PFSK-1 (cell line): ENCODE data around the gene BICD2.

Experiments used
- FOXP2 ChIP-seq: optimal IDR thresholded peaks from 2 replicates; pipeline ENCODE3; 2011; ENCODE audit warnings: borderline replicate concordance, control low read depth, inconsistent platforms; ENCODE audit not compliant: insufficient read depth; ENCODE audit errors: extremely low read length, extremely low read depth
- POLR2AphosphoS5 ChIP-seq: IDR thresholded peaks from 2 replicates; pipeline ENCODE4 v1.6.1; 2012; ENCODE audit warnings: low read depth, mild to moderate bottlenecking, control low read depth, low read length, moderate library complexity
- SIN3A ChIP-seq: IDR thresholded peaks from 2 replicates; pipeline ENCODE4 v1.6.1; 2012; ENCODE audit warnings: mild to moderate bottlenecking, low read length, moderate library complexity, borderline replicate concordance; ENCODE audit not compliant: insufficient read depth
- TAF1 ChIP-seq: IDR thresholded peaks from 2 replicates; pipeline ENCODE4 v1.6.1; 2012; ENCODE audit warnings: low read length, control low read depth, borderline replicate concordance; ENCODE audit not compliant: insufficient read depth
- TF ChIP-seq, protein P1 (sequence below), 2 experiments: IDR thresholded peaks; 2 replicates each; pipeline versions ENCODE4 v1.6.1 to v1.8.0; 2011 to 2012; ENCODE audit warnings: low read depth in 2 of 2, low read length in 2 of 2, control low read depth in 1 of 2, inconsistent platforms in 1 of 2, mild to moderate bottlenecking in 1 of 2, moderate library complexity in 1 of 2; ENCODE audit not compliant: insufficient read depth in 1 of 2

Gene BICD2

DNA sequence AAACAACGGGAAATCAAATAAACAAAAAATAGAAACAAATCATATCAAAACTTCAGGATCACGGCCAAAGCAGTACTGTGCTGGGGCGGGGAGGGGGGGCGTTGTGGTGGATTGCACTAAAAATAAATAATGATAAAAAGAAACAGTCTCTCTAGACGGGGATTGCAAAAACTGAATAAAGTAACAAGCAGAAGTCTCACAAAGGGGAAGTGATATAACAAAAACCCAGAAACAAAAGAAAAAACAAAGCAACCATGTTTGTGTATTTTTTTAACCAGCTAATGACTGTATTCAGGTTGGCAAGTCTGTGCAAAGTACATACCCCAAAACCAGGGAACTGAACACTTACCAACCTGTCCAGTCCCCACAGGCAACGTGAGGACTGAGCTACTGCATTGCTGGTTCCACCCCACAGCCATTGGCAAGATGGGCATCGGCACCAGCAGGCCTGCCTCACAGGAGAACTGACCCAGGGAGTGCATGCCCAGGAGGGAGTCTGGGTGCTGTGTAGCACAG is 24.1 kb downstream of the BICD2 start:
- TF ChIP-seq TAF1 (no peak), SIN3A (no peak), FOXP2 (no peak), POLR2AphosphoS5 (no peak)
- TF ChIP-seq, protein P1, sequence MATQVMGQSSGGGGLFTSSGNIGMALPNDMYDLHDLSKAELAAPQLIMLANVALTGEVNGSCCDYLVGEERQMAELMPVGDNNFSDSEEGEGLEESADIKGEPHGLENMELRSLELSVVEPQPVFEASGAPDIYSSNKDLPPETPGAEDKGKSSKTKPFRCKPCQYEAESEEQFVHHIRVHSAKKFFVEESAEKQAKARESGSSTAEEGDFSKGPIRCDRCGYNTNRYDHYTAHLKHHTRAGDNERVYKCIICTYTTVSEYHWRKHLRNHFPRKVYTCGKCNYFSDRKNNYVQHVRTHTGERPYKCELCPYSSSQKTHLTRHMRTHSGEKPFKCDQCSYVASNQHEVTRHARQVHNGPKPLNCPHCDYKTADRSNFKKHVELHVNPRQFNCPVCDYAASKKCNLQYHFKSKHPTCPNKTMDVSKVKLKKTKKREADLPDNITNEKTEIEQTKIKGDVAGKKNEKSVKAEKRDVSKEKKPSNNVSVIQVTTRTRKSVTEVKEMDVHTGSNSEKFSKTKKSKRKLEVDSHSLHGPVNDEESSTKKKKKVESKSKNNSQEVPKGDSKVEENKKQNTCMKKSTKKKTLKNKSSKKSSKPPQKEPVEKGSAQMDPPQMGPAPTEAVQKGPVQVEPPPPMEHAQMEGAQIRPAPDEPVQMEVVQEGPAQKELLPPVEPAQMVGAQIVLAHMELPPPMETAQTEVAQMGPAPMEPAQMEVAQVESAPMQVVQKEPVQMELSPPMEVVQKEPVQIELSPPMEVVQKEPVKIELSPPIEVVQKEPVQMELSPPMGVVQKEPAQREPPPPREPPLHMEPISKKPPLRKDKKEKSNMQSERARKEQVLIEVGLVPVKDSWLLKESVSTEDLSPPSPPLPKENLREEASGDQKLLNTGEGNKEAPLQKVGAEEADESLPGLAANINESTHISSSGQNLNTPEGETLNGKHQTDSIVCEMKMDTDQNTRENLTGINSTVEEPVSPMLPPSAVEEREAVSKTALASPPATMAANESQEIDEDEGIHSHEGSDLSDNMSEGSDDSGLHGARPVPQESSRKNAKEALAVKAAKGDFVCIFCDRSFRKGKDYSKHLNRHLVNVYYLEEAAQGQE (IDR thresholded peaks at IDR 0.05; ENCODE audit: insufficient read depth in 1 of 2, low read depth in 2 of 2, low read length in 2 of 2): no peak

DNA sequence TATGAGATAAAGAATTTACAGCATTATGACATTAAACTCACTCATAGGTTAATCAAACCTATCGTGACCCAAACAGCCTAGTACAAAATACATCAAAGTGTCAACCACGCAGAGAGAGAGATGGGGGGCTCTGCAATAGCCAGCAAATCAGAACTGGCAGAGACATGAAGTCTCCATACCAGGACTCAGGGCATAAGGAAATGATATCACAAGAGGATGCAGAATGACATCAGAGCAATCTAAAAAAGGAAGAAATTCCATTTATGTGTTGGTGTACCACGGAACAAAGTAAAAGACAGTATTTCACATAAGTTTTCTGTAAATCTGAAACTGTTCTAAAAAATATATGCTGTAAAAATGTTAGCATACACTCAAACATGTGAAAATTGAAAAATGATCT is 24.6 kb downstream of the BICD2 start:
- TF ChIP-seq TAF1 (no peak), FOXP2 (no peak), SIN3A (no peak), POLR2AphosphoS5 (no peak)
- TF ChIP-seq, protein P1 (IDR thresholded peaks at IDR 0.05; ENCODE audit: insufficient read depth in 1 of 2, low read depth in 2 of 2, low read length in 2 of 2): no peak

DNA sequence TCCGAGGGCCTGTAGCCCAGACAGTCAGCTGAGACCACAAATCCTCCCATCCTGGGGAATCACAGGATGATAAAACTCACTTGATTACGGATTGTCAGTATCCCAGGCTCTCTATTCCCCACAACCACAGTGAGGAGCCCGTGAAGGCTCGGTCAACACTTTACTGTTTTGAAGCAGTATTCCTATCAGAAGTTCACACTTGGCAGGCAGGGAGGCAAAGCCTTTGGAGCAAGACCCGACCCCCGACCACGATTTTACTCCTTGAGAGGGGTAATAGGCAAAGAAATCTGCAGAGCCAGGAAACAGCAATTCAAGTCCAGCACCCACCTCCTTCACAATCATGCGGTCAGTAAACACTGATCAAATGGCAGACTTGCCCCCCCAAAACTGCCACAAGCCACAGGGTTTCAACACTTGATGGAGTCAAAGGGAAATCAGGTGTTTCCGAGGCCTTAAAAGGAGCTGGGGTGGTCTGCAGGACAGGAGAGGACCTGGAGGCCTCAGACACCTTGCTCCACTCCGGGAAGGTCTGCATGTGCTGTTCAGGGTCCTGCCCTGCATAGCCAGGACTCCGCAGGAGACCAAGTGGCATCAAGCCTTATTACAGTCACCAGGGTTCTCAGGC is 25.2 kb downstream of the BICD2 start:
- TF ChIP-seq POLR2AphosphoS5: no peak

DNA sequence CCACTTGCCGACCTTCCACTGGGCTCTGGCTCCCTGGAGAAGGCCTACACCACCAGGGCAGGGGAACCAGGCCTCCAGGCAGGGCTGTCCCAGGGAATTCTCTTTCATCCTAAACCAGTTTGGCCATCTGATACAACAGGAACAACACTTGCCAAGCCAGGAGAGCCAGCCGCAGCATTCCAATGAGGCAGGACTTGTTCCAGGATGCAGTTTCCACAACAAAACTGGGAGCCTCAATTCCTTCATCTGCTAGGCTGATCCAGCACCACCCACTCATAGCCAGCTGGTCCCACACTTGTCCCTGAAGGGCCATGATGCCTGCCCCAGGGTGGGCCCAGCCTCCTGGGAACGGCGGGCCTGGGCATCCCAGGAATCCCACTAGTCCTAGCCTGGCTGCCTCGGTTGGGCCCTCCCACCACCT is 26.0 kb downstream of the BICD2 start:
- TF ChIP-seq TAF1 (no peak), SIN3A (no peak), FOXP2 (no peak), POLR2AphosphoS5 (no peak)
- TF ChIP-seq, protein P1 (IDR thresholded peaks at IDR 0.05; ENCODE audit: insufficient read depth in 1 of 2, low read depth in 2 of 2, low read length in 2 of 2): no peak

DNA sequence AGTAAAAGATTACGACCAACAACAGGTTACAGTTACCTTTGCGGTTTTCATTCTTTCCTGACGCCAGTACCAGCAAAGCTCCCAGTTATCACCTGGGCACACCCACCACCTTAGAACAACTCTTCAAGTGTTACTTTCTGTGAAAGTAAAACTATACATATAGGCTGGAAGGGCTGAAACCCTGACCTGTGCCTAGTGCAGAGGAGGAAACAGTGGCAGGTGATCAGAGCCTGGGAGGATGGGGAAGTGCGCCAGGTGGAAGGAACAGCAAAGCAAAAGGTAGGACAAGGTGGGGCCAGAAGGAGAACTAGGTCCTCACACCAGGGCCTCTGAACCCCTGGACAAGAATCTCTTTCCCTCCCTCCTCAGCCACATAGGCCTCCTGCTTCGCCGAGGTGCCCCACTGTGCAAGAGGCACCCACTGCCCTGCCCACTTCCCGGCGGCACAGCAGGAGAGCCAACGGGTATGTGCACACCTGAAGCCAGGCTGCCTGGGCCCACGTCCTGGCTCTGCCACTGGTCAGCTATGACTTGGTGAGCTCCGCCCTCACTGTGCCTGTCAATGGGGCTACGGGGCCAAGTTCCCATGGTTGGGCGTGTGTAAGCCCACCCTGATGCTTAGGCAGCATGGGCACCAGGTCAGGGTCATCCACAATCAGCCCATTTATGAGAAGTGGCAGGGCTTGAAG is 26.9 kb downstream of the BICD2 start:
- TF ChIP-seq, protein P1 (IDR thresholded peaks at IDR 0.05; ENCODE audit: insufficient read depth in 1 of 2, low read depth in 2 of 2, low read length in 2 of 2): no peak
- TF ChIP-seq FOXP2: no peak
- no peak for TF ChIP-seq TAF1
- no peak for TF ChIP-seq SIN3A
- TF ChIP-seq POLR2AphosphoS5: no peak
